SK-N-SH (cell line): ENCODE results near the gene UTP18. TPM values are rescaled to one million over a fixed set of nuclear protein-coding genes. Genes with fewer than 3 reads are reported as not detected.

Experiments used
- CTCF ChIA-PET: fragments of 300-600, 350-600 bp; formaldehyde crosslinking; extraction: SDS; loops from one replicate; lab custom pipeline; 2021; lab: Yijun Ruan, JAX
- POLR2A ChIA-PET: fragments of 350-600 bp; sonication (Branson Sonifier 250); formaldehyde crosslinking; extraction: SDS; loops from one replicate; lab custom pipeline; 2020; ENCODE audit warnings: antibody characterized with exemption, inconsistent platforms; lab: Yijun Ruan, JAX
- DNase-seq: peaks from one replicate; pipeline ENCODE4 v3.0.0; 2012
- H2AFZ ChIP-seq: fragments of 200-600 bp; sonication (generic); 2 replicates; pipeline ENCODE4 v1.8.1; 2016; ENCODE audit warnings: antibody characterized with exemption, mild to moderate bottlenecking, low read depth
- H3F3A ChIP-seq: fragments of 200-600 bp; sonication (generic); replicated peaks from 2 replicates; pipeline ENCODE3; 2016; ENCODE audit warnings: antibody characterized with exemption, mild to moderate bottlenecking; ENCODE audit not compliant: insufficient read depth
- H3K27ac ChIP-seq, 2 experiments: fragments of 200-500 bp in 1 of 2; fragments of 200-600 bp in 1 of 2; sonication (Bioruptor generic) in 1 of 2; sonication (generic), shearing (Covaris generic) in 1 of 2; 2 replicates each; pipeline versions ENCODE4 v1.5.1 to v1.6.1; 2014 to 2016; ENCODE audit warnings: low read depth in 2 of 2, inconsistent platforms in 1 of 2, low read length in 1 of 2, mild to moderate bottlenecking in 1 of 2, mixed read lengths in 1 of 2
- H3K27me3 ChIP-seq: fragments of 200-600 bp; sonication (generic), shearing (Covaris generic); 2 replicates; pipeline ENCODE4 v1.6.1; 2016; ENCODE audit warnings: mixed run types; ENCODE audit not compliant: insufficient read depth
- H3K36me3 ChIP-seq, 2 experiments: fragments of 200-500 bp in 1 of 2; fragments of 200-600 bp in 1 of 2; sonication (Bioruptor generic) in 1 of 2; sonication (generic) in 1 of 2; replicated peaks in 1 of 2; 2 replicates each; pipeline versions ENCODE3 to v1.5.1; 2014 to 2016; ENCODE audit warnings: low read length in 1 of 2, mild to moderate bottlenecking in 1 of 2; ENCODE audit not compliant: insufficient read depth in 2 of 2, control insufficient read depth in 1 of 2
- H3K4me1 ChIP-seq, 2 experiments: fragments of 200-500 bp in 1 of 2; fragments of 200-600 bp in 1 of 2; sonication (Bioruptor generic) in 1 of 2; sonication (generic), shearing (Covaris generic) in 1 of 2; 2 replicates each; pipeline versions ENCODE4 v1.5.1 to v1.6.1; 2014 to 2016; ENCODE audit warnings: low read depth in 1 of 2, low read length in 1 of 2, mixed run types in 1 of 2; ENCODE audit not compliant: insufficient read depth in 2 of 2, control insufficient read depth in 1 of 2
- H3K4me2 ChIP-seq: fragments of 200-600 bp; sonication (generic), shearing (Covaris generic); 2 replicates; pipeline ENCODE4 v1.6.1; 2017; ENCODE audit warnings: mixed run types
- H3K4me3 ChIP-seq, 2 experiments: fragments of 200-500 bp in 1 of 2; fragments of 200-600 bp in 1 of 2; sonication (Bioruptor generic) in 1 of 2; sonication (generic), shearing (Covaris generic) in 1 of 2; 2 replicates each; pipeline versions ENCODE4 v1.5.1 to v1.8.1; 2014 to 2016; ENCODE audit warnings: low read depth in 2 of 2, inconsistent platforms in 1 of 2, low read length in 1 of 2, mild to moderate bottlenecking in 1 of 2, mixed read lengths in 1 of 2, moderate library complexity in 1 of 2
- H3K79me2 ChIP-seq: fragments of 200-600 bp; sonication (generic); 2 replicates; pipeline ENCODE4 v1.8.1; 2017; ENCODE audit warnings: mild to moderate bottlenecking; ENCODE audit not compliant: insufficient read depth
- H3K9ac ChIP-seq: fragments of 200-600 bp; sonication (generic); 2 replicates; pipeline ENCODE4 v1.6.1; 2017; ENCODE audit warnings: mixed run types
- H3K9me2 ChIP-seq: fragments of 200-600 bp; sonication (generic); 2 replicates; pipeline ENCODE4 v1.6.1; 2017; ENCODE audit warnings: mixed run types
- H3K9me3 ChIP-seq: fragments of 200-600 bp; sonication (generic); 2 replicates; pipeline ENCODE4 v1.6.1; 2017; ENCODE audit warnings: mixed run types, mild to moderate bottlenecking, moderate library complexity
- H4K20me1 ChIP-seq: fragments of 200-600 bp; sonication (generic); 2 replicates; pipeline ENCODE4 v1.6.1; 2017; ENCODE audit warnings: mild to moderate bottlenecking, mixed run types; ENCODE audit not compliant: insufficient read depth
- CHD2 ChIP-seq: fragments of 150-350 bp; IDR thresholded peaks from 2 replicates; pipeline ENCODE4 v1.6.1; 2018; ENCODE audit warnings: low read length; ENCODE audit not compliant: partially characterized antibody
- ELF1 ChIP-seq: IDR thresholded peaks from 2 replicates; pipeline ENCODE4 v1.4.0; 2012
- EP300 ChIP-seq, 2 experiments: IDR thresholded peaks; 2 replicates each; pipeline versions ENCODE4 v1.4.0 to v1.6.1; 2012; ENCODE audit warnings: borderline replicate concordance in 1 of 2, low read depth in 1 of 2, low read length in 1 of 2
- FOSL2 ChIP-seq: IDR thresholded peaks from 2 replicates; pipeline ENCODE4 v1.4.0; 2012; ENCODE audit warnings: low read depth, mild to moderate bottlenecking, moderate library complexity, borderline replicate concordance
- GATA2 ChIP-seq: sonication (generic); formaldehyde crosslinking; IDR thresholded peaks from 2 replicates; pipeline ENCODE4 v1.5.0; 2020; ENCODE audit warnings: mild to moderate bottlenecking, missing genetic modification reagents
- JUND ChIP-seq: IDR thresholded peaks from 2 replicates; pipeline ENCODE4 v1.4.0; 2012
- MAX ChIP-seq: IDR thresholded peaks from 2 replicates; pipeline ENCODE4 v1.4.0; 2012; ENCODE audit warnings: low read depth
- MXI1 ChIP-seq: IDR thresholded peaks from 2 replicates; pipeline ENCODE4 v1.6.1; 2012; ENCODE audit warnings: mild to moderate bottlenecking, low read depth, low read length, improper control_type of control experiment
- NFIC ChIP-seq: IDR thresholded peaks from 2 replicates; pipeline ENCODE4 v1.4.0; 2012; ENCODE audit warnings: borderline replicate concordance
- NRF1 ChIP-seq: IDR thresholded peaks from 2 replicates; pipeline ENCODE4 v1.6.1; 2012; ENCODE audit warnings: low read depth, mild to moderate bottlenecking, low read length
- TCF12 ChIP-seq: IDR thresholded peaks from 2 replicates; pipeline ENCODE4 v1.4.0; 2012
- TEAD4 ChIP-seq: IDR thresholded peaks from 2 replicates; pipeline ENCODE4 v1.4.0; 2012; ENCODE audit warnings: mild to moderate bottlenecking, borderline replicate concordance; ENCODE audit not compliant: insufficient read depth
- YY1 ChIP-seq: IDR thresholded peaks from 2 replicates; pipeline ENCODE4 v1.4.0; 2012; ENCODE audit warnings: low read depth, mild to moderate bottlenecking
- WGBS: methylation state at CpG from one replicate; pipeline ENCODE4 v1.1.6; 2017; ENCODE audit warnings: low lambda C conversion rate; 5-methylcytosine and 5-hydroxymethylcytosine counted together
- polyA plus RNA-seq, 3 experiments: library from polyadenylated mRNA; depleted of rRNA; stranded (reverse); fragments of >200 nt; gene quantifications; 2 replicates each; pipeline ENCODE4 v1.2.3, GENCODE V29; 2012
- TF ChIP-seq, protein P1 (sequence below): fragments of 200-600 bp; sonication (generic); IDR thresholded peaks from 2 replicates; pipeline ENCODE4 v1.6.1; 2017; ENCODE audit warnings: antibody characterized with exemption, mild to moderate bottlenecking, moderate library complexity
- TF ChIP-seq, protein P2 (sequence below): IDR thresholded peaks from 2 replicates; pipeline ENCODE4 v1.4.0; 2012; ENCODE audit warnings: low read depth, borderline replicate concordance
- TF ChIP-seq, protein P3 (sequence below): fragments of 150-350 bp; IDR thresholded peaks from 2 replicates; pipeline ENCODE4 v1.6.1; 2016; ENCODE audit warnings: mild to moderate bottlenecking, low read depth, low read length

Gene UTP18
- polyA plus RNA-seq, 1 of the 3 experiments (the other 2 are of a cell fraction), result 28.4 TPM

DNA sequence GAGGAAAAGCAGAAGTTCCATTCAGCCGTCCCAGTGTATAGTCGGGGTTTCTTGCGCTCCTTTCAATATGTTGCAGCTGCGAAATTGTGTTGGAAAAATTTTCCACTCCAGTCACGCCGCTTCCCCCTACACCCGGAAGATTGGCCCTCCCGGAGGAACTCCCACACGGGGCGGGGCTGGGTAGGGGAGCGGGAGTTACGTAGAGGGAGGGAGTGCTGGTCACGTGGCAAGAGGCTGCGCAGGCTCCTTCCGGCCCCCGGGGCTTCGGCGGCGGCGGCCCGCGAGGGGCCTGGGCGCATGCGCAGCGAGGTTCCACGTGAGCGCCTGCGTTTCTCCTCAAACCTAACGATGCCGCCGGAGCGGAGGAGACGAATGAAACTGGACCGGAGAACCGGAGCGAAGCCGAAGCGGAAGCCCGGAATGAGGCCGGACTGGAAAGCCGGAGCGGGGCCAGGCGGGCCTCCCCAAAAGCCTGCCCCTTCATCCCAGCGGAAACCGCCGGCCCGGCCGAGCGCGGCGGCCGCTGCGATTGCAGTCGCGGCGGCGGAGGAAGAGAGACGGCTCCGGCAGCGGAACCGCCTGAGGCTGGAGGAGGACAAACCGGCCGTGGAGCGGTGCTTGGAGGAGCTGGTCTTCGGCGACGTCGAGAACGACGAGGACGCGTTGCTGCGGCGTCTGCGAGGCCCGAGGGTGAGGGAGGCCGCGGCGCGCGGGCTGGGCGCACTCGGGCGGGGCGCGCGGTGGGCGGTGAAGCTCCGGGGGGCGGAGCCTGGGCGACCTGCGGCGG is at the start of gene UTP18 (continued):
- TF ChIP-seq, protein P1, sequence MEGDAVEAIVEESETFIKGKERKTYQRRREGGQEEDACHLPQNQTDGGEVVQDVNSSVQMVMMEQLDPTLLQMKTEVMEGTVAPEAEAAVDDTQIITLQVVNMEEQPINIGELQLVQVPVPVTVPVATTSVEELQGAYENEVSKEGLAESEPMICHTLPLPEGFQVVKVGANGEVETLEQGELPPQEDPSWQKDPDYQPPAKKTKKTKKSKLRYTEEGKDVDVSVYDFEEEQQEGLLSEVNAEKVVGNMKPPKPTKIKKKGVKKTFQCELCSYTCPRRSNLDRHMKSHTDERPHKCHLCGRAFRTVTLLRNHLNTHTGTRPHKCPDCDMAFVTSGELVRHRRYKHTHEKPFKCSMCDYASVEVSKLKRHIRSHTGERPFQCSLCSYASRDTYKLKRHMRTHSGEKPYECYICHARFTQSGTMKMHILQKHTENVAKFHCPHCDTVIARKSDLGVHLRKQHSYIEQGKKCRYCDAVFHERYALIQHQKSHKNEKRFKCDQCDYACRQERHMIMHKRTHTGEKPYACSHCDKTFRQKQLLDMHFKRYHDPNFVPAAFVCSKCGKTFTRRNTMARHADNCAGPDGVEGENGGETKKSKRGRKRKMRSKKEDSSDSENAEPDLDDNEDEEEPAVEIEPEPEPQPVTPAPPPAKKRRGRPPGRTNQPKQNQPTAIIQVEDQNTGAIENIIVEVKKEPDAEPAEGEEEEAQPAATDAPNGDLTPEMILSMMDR, result no peak
- TF ChIP-seq CHD2 (peak; percentile 49), NRF1 (peak; percentile 99), TEAD4 (no peak), EP300 (IDR thresholded peaks at IDR 0.05; ENCODE audit: borderline replicate concordance in 1 of 2, low read depth in 1 of 2, low read length in 1 of 2) (peak in 1 of 2 experiments; percentile 36; a peak in 1 of 4 replicates), FOSL2 (no peak), TCF12 (peak; percentile 5; the same call in 1 of the 2 replicates), JUND (peak; percentile 45; the same call in 1 of the 2 replicates), GATA2 (CRISPR knock-in tag) (0 out of 2 replicates have a peak, but pooled peaks have one; percentile 8), NFIC (no peak)
- TF ChIP-seq, protein P2, sequence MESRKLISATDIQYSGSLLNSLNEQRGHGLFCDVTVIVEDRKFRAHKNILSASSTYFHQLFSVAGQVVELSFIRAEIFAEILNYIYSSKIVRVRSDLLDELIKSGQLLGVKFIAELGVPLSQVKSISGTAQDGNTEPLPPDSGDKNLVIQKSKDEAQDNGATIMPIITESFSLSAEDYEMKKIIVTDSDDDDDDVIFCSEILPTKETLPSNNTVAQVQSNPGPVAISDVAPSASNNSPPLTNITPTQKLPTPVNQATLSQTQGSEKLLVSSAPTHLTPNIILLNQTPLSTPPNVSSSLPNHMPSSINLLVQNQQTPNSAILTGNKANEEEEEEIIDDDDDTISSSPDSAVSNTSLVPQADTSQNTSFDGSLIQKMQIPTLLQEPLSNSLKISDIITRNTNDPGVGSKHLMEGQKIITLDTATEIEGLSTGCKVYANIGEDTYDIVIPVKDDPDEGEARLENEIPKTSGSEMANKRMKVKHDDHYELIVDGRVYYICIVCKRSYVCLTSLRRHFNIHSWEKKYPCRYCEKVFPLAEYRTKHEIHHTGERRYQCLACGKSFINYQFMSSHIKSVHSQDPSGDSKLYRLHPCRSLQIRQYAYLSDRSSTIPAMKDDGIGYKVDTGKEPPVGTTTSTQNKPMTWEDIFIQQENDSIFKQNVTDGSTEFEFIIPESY, result no peak; the same call in 1 of the 2 replicates

DNA sequence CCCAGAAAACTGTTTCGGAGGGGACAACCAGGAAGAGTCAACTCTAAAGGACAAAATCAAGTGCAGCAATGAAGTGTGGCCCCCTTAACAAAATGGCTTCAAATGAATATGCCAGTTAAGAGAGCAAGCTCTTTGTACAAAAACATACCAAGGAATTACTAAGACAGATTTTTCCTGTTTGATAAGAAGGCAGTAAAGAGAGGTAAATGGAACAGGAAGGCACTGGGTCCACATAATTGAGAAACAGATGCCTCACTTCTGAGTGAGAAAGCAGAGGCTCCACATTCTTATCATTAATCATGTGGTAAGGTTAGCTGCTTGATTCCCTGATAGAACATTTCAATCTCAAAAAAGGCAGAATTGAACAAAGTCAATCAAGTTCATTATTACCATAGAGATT is 45.4 kb upstream of the UTP18 start:
- Histone ChIP-seq H3K27me3 (no peaks in the 10 kb centered on the region), H3K9me2 (no peaks in the 10 kb centered on the region), H3K4me2 (no peak overlapping the region), H3K9me3 (no peaks in the 10 kb centered on the region), H3K79me2 (no peaks in the 10 kb centered on the region; the same call in 1 of the 2 replicates), H3K4me3 (no peak overlapping the region), H3K36me3 (peaks cover 61 to 94% of the 10 kb centered on the region in 2 experiments), H3K27ac (no peak overlapping the region), H3K9ac (no peak overlapping the region), H4K20me1 (no peaks in the 10 kb centered on the region), H3F3A (peaks cover 7% of the 10 kb centered on the region), H3K4me1 (no peaks in the 10 kb centered on the region), H2AFZ (no peak overlapping the region)
- WGBS, result 95% methylated on average over 1 of the region's 1 CpG
- CTCF ChIA-PET, result interaction anchor here (0.9 to 1.4 kb wide), 2 partner anchors 15 to 22 kb away, joined by 3 to 4 read pairs; no protein-coding TSS in a partner anchor
- no peak for DNase-seq
- TF ChIP-seq MAX, result no peak
- TF ChIP-seq NFIC, result no peak
- no peak for TF ChIP-seq FOSL2
- TF ChIP-seq JUND, result no peak
- TF ChIP-seq YY1, result no peak
- TF ChIP-seq MXI1, result no peak
- TF ChIP-seq, protein P3, sequence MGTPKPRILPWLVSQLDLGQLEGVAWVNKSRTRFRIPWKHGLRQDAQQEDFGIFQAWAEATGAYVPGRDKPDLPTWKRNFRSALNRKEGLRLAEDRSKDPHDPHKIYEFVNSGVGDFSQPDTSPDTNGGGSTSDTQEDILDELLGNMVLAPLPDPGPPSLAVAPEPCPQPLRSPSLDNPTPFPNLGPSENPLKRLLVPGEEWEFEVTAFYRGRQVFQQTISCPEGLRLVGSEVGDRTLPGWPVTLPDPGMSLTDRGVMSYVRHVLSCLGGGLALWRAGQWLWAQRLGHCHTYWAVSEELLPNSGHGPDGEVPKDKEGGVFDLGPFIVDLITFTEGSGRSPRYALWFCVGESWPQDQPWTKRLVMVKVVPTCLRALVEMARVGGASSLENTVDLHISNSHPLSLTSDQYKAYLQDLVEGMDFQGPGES, result no peak
- TF ChIP-seq TCF12, result no peak
- TF ChIP-seq ELF1, result no peak
- TF ChIP-seq, protein P1, result no peak
- POLR2A ChIA-PET, result interaction anchor here (0.6 kb wide), 1 partner anchor 40 kb away, joined by 3 read pairs; no protein-coding TSS in a partner anchor
